ENCODE data around the gene LRRK2.
"Not testable (repeated sequence)": the region's sequence is repeated elsewhere in the genome, so short reads cannot be mapped to it uniquely, and the experiment has no call there.

The LRRK2 gene

DNA sequence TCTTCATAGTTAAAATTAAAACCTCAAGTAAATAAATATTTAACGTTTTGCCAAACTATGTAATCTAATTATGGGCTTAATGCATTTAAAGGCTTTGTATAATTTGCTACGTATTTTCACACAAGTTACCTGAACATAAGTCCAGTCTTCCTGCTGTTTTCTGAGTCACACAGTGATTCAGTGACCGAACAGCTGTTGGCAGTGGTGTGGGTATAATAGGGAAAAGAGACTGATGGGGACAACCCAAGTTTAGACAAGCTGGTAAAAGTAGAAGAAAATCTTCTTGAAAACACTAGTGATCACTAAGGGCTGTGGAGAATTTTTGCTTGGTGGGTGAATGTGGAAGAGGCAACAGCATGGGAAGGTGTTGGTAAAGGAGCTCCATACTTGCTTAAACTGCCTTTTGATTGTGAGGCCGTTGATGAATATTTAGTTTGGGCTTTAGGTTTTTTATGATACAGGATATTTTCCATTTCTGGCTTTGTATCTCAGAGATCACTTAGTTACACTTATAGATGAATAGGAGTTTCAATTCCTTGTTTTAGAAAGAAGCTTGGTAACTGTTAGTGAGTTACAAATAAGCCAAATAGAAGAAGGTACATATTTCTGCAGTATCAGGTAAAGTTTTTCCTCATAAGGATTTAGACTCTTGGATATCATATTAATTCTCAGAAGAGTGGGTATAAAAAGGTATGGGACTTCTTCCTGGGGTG lies 23.9 kb downstream of the LRRK2 start:
- DNase-seq (ENCODE audit: low read depth), result no peak

DNA sequence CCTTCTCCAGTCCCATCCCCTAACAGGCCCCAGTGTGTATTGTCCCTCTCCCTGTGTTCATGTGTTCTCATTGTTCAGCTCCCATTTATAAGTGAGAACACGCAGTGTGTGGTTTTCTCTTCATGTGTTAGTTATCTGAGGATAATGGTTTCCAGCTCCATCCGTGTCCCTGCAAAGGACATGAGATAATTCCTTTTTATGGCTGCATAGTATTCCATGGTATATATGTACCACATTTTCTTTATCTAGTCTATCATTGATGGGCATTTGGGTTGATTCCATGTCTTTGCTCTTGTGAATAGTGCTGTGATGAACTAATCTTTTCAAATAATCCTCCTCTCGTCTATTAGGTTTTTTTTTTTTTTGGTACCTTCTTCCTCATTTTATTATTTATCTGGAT lies 25.9 kb downstream of the LRRK2 start:
- DNase-seq (ENCODE audit: low read depth), result not testable (repeated sequence)

DNA sequence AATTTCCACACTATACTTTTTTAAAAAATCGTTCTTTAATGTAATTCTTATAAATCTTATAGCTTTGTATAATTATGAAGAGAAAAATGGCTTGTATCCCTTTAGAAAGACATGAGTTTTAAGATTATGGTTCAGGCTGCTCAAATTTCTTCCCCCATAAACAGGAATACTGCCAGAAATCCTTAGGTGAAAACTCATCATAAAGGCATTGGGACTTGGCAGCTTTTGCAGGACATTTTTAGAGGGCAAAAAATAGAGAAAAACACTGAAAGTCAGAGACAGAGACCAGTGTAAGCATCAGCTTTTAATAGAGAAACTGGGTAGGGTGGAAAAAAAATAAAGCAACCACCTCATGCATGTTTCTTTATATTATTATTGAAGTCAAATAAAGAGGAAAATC lies 29.1 kb downstream of the LRRK2 start:
- no peak for DNase-seq (ENCODE audit: low read depth)

DNA sequence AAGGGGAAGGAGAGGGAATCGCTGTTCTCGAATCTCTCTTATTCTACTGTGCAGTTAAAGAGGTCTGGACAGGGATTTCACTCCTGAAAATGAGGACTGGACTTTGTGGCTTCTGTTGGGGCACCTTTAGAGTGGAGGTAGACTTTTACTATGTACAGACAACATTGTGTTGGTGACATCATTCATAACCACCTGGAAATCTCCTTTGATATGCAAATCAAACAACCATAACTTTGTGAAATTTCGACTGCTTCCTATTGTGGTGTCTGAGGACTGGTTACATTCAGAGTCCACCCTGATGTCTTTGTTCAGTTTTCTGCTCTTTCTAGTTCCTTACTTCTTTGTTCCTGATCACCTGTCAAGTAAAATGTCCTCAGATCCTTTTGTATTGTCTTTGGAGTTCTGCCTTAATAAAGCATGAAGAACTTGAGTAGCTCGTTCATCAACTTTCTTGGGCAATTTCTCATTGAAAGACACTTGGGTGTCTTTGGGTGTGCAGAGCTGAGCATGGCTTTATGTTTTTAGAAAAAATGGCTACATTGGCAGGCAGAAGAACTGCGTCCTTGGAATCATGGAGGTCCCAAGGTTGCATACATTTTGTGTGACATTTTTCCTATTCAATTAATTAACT lies 29.8 kb downstream of the LRRK2 start:
- no peak for DNase-seq (ENCODE audit: low read depth)

DNA sequence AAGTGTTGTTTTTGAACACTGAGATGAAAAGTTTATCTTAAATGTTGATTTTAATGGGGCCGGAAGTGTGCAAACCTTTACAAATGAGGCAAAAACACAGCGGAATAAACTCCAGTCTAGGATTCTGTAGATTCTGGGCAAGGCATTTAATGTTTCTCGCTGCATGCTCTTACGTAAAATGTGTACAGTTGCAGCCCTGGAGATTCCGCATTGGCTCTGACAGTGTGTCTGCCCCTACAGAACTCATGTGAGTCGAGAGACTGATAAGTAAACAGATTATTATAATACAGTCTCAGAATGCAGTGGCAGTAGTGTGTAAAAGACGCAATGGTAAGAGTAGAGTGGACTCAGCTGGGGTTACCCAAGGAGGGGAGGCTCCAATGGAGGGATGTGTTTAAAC lies 33.6 kb downstream of the LRRK2 start:
- no peak for DNase-seq (ENCODE audit: low read depth)

DNA sequence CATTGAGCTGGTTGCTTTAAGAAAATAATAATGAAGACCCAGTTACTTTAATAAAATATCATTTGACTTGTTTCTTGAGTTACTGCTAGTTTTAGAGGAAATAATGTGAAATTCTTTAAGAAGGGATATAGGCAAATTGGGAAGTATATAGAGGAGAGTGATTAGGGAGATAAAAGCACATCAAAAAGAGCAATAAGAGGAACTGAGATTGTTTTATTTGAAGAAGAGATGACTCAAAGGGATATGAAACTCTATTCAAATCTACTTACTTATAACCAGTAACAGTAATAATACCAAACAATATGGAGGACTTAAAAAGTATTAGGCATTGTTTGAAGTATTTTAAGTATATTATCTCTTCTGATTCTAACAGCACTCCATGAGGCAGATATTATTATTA lies 37.1 kb downstream of the LRRK2 start:
- no peak for DNase-seq (ENCODE audit: low read depth)

DNA sequence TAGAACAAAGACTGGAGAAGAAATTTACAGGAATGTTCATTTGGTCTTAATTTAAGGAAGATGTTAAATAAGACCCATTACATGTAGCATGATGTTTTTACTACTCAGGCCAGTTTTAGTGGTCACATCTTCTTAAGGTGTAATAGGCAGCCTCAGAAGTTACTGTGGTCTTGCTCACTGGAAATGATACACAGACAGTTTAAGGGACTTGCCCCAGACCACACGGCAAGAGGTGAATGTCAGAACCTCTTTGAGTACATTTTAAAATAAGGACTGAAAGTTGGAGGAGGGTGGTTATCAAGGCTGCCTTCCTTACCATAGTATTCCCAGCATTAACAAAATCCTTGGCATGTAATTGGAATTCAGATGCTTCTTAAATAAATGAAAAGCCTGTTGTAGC lies 37.9 kb downstream of the LRRK2 start:
- DNase-seq (ENCODE audit: low read depth), result no peak

DNA sequence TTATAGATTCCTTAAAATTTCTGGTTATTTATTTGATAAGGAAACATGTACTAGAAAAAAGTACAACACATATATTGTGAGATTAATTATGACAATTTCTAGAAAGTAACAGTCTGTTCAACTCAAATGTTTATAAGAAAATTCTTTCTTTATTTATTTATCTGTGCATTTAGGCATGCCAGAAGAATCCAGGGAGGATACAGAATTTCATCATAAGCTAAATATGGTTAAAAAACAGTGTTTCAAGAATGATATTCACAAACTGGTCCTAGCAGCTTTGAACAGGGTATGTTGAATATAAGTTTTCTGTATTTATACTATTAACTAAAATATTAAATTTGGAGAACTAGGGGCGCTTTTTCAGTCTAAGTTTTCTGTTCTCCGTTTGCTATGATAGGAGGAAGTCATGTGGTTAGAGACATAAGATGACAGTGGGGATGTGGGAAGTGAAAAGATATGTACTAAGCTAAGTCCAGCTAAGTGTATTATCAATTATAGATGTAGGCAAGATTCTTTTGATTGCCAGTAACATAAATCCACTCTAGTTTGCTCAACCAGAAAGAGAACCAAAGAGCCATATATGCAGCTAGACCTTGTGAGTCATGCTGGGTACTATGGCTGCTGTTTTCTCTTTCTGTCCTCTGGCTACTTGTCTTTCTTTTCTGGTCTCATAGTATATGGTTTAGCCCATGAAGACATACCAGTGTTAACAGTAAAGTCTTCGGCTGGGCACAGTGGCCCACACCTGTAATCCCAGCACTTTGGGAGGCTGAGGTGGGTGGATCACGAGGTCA lies 39.0 kb downstream of the LRRK2 start:
- DNase-seq (ENCODE audit: low read depth), result no peak

DNA sequence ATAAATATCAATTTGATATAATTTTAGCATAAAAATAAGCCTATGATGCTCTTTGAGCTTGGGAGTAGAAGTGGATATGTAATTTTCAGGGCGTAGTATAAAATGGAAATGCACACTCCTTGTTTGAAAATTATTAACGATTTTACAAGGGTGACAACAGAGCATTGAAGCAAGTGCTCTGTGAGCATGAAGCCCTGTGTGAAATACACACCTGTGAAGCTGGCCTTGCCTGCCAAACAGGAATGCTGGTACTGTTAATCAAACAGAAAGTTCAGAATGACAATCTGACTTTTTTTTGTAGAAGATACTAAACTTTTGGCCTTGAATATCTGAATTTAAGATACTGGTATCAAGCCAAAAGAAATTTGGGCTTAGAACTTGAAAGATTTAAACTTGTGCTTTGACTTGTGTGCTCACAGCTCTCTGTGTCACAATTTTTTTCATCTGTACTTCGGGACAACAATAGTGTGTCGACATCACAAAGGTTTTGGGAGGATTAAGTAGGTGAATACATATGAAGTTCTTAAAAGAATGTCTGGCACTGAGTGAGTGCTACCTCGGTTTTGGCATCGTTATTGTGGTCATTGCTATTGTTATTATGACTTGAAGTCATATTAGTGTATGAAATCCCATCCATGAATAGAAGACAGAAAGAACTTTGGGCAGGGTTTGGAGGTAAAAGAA lies 47.3 kb downstream of the LRRK2 start:
- no peak for DNase-seq (ENCODE audit: low read depth)

DNA sequence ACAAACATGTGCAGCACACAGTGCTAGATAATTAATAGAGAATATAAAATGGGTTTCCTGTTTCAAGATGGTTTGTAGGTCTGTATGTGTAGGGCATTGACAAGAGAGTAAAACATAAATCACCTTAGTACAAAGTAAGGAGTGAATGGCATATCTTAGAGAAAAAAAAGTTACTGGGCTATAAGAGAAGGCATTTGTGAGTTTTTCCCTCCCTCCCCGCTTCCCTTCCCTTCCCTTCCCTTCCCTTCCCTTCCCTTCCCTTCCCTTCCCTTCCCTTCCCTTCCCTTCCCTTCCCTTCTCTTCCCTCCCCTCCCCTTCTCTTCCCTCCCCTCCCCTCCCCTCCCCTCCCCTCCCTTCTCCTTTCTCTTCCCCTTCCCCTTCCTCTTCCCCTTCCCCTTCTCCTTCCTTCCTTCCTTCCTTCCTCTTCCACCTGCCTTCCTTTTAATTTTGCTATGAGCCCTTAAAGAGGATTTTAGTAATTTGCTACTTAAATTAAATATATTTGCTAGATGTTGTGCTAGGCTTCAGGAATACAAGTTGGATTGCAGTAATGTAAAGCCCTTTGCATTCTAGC lies 57.1 kb downstream of the LRRK2 start:
- DNase-seq (ENCODE audit: low read depth), result no peak

DNA sequence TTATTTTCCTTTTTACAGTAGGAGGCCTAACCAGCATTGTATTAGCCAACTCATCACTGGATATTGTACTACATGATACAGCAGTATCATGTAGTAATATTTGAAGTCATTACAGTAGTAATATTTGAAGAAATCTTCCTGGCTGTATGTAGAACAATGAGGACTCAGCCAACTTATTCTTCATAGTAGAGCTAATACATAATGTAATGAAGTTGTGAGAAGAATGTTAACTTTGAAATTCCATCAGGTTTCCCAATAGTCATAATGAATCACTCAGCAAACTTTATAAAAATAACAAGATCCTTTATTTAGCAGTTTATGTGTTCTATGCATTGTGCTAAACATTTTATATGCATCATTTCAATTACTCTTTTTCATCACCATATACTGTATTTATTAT lies 61.8 kb downstream of the LRRK2 start:
- DNase-seq (ENCODE audit: low read depth), result no peak

DNA sequence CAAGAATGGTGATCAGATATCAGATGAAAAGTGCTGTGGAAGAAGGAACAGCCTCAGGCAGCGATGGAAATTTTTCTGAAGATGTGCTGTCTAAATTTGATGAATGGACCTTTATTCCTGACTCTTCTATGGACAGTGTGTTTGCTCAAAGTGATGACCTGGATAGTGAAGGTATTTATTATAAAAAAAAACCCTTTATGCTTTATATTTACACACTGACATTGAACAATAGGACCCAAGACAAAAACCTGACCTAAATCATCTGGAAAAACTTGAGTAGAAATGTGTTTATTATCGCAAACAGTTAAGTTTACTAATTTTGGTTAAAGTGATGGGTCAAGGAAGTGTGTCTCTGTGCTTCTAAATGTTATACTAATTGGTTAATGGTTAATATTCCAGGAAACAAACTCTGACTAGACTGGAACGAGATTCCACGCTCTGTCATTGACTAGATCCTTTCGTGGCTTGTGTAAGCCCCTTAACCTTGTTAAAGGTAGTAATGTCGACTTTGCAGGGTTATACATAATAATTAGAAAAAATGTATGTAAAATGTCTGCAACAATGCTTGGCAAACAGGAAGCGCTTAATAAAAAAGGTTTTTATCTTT lies 62.7 kb downstream of the LRRK2 start:
- no peak for DNase-seq (ENCODE audit: low read depth)

DNA sequence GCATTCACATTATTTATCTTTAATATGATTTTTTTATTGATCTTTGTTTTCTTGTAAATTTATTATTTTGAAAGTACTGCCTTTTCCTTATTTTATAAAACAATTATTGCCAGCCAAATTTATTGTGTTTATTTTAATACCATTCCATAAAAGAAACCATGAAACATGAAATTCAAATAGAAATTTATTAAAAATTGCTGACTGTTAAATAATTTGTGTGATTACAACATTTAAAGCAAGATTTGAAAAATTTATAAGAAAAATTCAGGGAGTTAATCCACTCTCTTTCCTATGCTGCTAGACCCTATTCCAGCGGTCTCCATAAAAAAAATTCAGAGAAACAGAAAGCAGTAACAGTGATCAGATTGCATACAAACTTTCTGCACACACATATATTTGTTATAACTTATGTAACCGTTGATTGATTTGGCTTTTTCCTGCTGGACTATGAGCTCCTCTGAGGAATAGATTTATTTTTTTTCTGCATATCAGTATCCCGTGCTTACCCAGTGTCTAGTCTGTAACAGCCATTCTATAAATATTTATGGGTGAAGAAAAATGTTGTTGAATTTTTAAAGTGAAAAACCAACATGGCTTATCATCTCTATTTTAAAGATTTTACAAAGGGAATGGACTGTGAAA lies 68.1 kb downstream of the LRRK2 start:
- DNase-seq (ENCODE audit: low read depth), result no peak

DNA sequence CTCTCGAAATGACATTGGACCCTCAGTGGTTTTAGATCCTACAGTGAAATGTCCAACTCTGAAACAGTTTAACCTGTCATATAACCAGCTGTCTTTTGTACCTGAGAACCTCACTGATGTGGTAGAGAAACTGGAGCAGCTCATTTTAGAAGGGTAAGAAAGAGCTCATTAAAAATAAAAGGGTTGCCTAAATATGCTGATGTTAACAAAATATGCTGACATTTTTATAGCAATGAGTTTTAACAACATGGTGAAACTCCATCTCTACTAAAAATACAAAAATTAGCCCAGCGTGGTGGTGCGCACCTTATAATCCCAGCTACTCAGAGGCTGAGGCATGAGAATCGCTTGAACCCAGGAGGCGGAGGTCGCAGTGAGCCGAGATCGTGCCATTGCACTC lies 73.5 kb downstream of the LRRK2 start:
- DNase-seq (ENCODE audit: low read depth), result no peak

DNA sequence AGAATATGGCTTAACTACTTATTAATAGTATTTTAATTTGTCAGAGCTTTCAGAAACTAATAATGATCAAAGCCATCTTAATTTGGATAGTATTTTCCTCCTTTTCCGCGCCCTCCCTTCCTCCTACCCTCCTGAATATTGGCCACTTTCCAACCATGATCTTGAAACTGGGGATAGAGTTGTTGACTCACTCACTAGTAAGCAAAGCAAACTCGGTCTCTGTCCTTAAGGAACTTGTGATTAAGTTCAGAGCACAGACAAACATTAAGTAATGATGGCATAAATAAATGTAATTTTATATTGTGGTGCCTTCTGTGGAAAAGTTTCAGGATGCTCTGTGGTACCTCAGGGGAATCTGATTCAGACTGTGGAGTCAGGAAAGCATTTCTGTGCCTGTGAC lies 75.7 kb downstream of the LRRK2 start:
- no peak for DNase-seq (ENCODE audit: low read depth)

DNA sequence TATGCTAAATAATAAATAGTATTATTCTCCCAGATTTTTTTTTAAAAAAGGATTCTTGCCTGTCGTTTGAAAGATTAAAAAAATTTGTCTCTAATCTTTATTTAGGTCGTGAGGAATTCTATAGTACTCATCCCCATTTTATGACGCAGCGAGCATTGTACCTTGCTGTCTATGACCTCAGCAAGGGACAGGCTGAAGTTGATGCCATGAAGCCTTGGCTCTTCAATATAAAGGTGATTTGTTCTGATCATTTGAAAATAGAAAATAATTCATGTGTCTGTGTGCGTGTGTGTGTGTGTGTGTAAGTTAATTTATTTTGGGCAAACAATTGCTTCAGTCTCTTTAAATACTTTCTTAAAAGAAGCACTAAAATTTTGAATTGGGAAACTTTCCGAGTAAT lies 84.2 kb downstream of the LRRK2 start:
- no peak for DNase-seq (ENCODE audit: low read depth)

DNA sequence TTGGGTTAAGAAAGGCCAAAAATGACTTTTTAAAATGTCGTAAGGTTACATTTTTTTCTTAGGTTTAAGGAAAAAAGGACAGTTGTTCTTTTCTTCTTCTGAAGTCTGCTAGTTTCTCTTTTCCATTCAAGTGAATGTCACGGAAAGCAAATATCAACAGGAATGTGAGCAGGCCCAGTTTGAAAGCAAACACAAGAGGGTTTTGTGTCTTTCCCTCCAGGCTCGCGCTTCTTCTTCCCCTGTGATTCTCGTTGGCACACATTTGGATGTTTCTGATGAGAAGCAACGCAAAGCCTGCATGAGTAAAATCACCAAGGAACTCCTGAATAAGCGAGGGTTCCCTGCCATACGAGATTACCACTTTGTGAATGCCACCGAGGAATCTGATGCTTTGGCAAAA lies 85.4 kb downstream of the LRRK2 start:
- DNase-seq (ENCODE audit: low read depth), result no peak

DNA sequence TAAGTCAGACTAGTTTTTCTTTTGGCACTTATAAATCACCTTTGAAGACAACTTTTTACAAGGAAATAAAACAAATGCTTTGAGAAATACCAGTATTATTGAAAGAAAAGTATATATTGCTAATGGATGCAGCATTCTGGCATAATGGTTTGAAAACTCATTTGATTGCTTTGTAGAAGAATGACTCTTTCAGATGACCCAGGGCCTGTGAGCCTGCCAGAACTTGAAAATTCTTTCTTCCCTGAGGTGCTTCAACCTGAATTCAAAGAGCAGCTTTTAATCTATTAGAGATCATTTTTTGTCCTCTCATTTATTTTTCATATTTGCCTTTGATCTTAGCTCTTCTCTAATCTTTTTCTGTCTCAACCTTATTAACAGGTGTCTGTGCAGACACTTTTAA lies 87.4 kb downstream of the LRRK2 start:
- DNase-seq (ENCODE audit: low read depth), result no peak

DNA sequence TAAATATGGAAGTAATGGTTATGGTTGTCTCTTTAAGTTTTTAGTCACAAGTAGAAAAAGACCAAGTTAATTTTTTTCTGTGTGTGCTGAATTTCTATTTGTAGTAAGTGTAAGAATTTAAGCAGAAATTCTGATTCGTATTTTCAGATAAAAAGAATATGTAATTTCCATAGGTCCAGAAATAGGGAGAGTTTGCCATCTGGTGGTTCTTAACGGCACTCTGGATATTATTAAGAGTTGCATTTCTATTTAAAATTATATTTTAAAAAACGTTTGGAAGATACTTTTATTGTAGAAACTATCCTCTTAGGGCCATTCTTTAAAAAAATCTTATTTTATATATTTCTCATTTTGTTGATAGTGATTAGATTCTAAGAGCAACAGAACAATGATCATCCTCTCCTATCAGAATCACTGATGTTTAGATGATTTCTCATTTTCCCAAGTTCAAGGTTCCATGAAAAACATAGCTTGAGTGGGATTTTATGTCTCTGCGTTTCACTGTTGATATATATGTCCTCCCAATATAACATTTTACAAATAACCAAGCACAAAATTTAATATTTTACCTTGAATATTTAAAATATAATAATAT lies 88.3 kb downstream of the LRRK2 start:
- no peak for DNase-seq (ENCODE audit: low read depth)

DNA sequence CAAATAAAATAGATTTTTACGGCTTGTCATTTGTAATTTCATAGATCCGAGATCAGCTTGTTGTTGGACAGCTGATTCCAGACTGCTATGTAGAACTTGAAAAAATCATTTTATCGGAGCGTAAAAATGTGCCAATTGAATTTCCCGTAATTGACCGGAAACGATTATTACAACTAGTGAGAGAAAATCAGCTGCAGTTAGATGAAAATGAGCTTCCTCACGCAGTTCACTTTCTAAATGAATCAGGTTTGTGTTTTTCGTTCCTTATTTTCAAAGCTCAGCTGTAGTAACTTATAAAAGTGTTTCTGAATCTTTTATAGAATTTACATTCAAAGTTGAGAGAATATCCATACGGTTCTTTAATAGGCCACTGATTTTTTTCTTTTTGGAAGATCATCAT lies 89.1 kb downstream of the LRRK2 start:
- DNase-seq (ENCODE audit: low read depth), result no peak

DNA sequence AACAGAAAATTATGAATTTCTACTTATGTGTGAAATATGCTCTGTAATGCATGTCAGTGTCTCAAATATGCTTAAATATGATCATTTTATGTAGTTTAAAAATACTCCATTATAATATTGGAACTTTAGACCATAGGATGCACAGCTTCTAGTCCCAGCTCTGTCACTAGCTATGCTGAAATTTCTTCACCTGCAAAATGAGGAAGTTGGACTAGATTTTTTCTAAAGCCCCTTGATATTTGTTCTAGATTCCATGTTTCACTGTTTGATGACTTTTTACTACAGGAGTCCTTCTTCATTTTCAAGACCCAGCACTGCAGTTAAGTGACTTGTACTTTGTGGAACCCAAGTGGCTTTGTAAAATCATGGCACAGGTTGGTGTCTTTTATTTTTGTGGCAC lies 90.1 kb downstream of the LRRK2 start:
- DNase-seq (ENCODE audit: low read depth), result no peak

All from stimulated activated CD8-positive, alpha-beta memory T cell treated with anti-CD3 and anti-CD28 coated beads, Interleukin-4, amount 100 ng/mL, for 24 hours (primary cell).